Stomach (tissue), 4 donors: ENCODE results near the gene NOTCH3.

ENCODE experiments used
- CTCF ChIP-seq, 7 experiments: fragments of 450-650 bp in 4 of 7; fragments of 200-600 bp in 3 of 7; sonication (generic) in 3 of 7; IDR thresholded peaks; one replicate each; pipeline ENCODE4 v1.5.1; 2016 to 2019; ENCODE audit warnings: antibody characterized with exemption in 7 of 7, control low read depth in 2 of 7, mild to moderate bottlenecking in 1 of 7
- POLR2A ChIP-seq, 4 donors: fragments of 450-650 bp; IDR thresholded peaks; one replicate each; pipeline ENCODE4 v1.6.1; 2016; ENCODE audit warnings: antibody characterized with exemption in 4 of 4, control low read depth in 2 of 4, mild to moderate bottlenecking in 1 of 4, moderate library complexity in 1 of 4
- POLR2AphosphoS5 ChIP-seq, 3 donors: sonication (generic); formaldehyde crosslinking; IDR thresholded peaks; one replicate each; pipeline ENCODE4 v1.6.1; 2016; ENCODE audit warnings: antibody characterized with exemption in 3 of 3

- TF ChIP-seq CTCF (IDR thresholded peaks at IDR 0.05) = no peak
- TF ChIP-seq POLR2A (IDR thresholded peaks at IDR 0.05) = no peak
- TF ChIP-seq POLR2AphosphoS5 (IDR thresholded peaks at IDR 0.05) = no peak
Observed at GRCh38 chr19:15129856-15130585, 70.8 kb downstream of the NOTCH3 start.
